HEK293 (cell line): ENCODE results near the gene KIFAP3.
"Not testable (repeated sequence)": the region's sequence is repeated elsewhere in the genome, so short reads cannot be mapped to it uniquely, and the experiment has no call there.

Experiments used
- CTCF ChIA-PET: fragments of 350-600 bp; formaldehyde crosslinking; extraction: SDS; loops from one replicate; lab custom pipeline; 2021; ENCODE audit warnings: antibody characterized with exemption; lab: Yijun Ruan, JAX
- POLR2A ChIA-PET: fragments of 300-600 bp; formaldehyde crosslinking; extraction: SDS; loops from one replicate; lab custom pipeline; 2020; ENCODE audit warnings: antibody characterized with exemption, inconsistent platforms; lab: Yijun Ruan, JAX
- H3K27ac ChIP-seq: fragments of 200-500 bp; sonication (Bioruptor generic); 2 replicates; pipeline ENCODE4 v1.5.1; 2014; ENCODE audit warnings: low read depth, low read length, control low read depth, inconsistent platforms; ENCODE audit errors: extremely low read depth
- H3K36me3 ChIP-seq, 2 experiments: fragments of 200-500 bp in 1 of 2; sonication (Bioruptor generic) in 1 of 2; 1 replicate in 1 of 2; 2 replicates in 1 of 2; pipeline ENCODE4 v1.5.1; 2014 to 2017; ENCODE audit warnings: inconsistent platforms in 2 of 2, low read length in 2 of 2; ENCODE audit not compliant: control insufficient read depth in 2 of 2, insufficient read depth in 1 of 2
- H3K4me1 ChIP-seq: fragments of 200-500 bp; sonication (Bioruptor generic); 2 replicates; pipeline ENCODE4 v1.5.1; 2014; ENCODE audit warnings: mild to moderate bottlenecking, low read length, inconsistent platforms; ENCODE audit not compliant: control insufficient read depth, insufficient read depth
- H3K4me3 ChIP-seq: 2 replicates; pipeline ENCODE4 v1.5.1; 2011; ENCODE audit warnings: low read depth, mild to moderate bottlenecking, control low read depth, low read length, moderate library complexity
- H3K9me3 ChIP-seq: fragments of 200-500 bp; sonication (Bioruptor generic); 2 replicates; pipeline ENCODE4 v1.5.1; 2014; ENCODE audit warnings: low read depth, low read length, inconsistent platforms; ENCODE audit not compliant: control insufficient read depth, insufficient read depth
- GLIS1 ChIP-seq: fragments of 450-650 bp; formaldehyde crosslinking; IDR thresholded peaks from 2 replicates; pipeline ENCODE4 v1.5.1; 2016; ENCODE audit warnings: missing biosample characterization, missing genetic modification characterization
- GLIS2 ChIP-seq: fragments of 450-650 bp; formaldehyde crosslinking; IDR thresholded peaks from 2 replicates; pipeline ENCODE4 v1.5.1; 2016; ENCODE audit warnings: missing biosample characterization, missing genetic modification characterization
- KLF1 ChIP-seq: fragments of 450-650 bp; formaldehyde crosslinking; IDR thresholded peaks from 2 replicates; pipeline ENCODE4 v1.5.1; 2016; ENCODE audit warnings: missing biosample characterization, missing genetic modification characterization
- WT1 ChIP-seq: fragments of 450-650 bp; formaldehyde crosslinking; IDR thresholded peaks from 2 replicates; pipeline ENCODE4 v1.5.1; 2016; ENCODE audit warnings: missing biosample characterization, missing genetic modification characterization
- ZIC2 ChIP-seq: fragments of 450-650 bp; formaldehyde crosslinking; IDR thresholded peaks from 2 replicates; pipeline ENCODE4 v1.5.1; 2016; ENCODE audit warnings: missing biosample characterization, missing genetic modification characterization
- ZNF146 ChIP-seq: fragments of 450-650 bp; formaldehyde crosslinking; IDR thresholded peaks from 2 replicates; pipeline ENCODE4 v1.5.1; 2016; ENCODE audit warnings: missing biosample characterization, missing genetic modification characterization
- ZNF18 ChIP-seq: fragments of 450-650 bp; formaldehyde crosslinking; IDR thresholded peaks from 2 replicates; pipeline ENCODE4 v1.5.1; 2016; ENCODE audit warnings: missing biosample characterization, missing genetic modification characterization
- ZNF37A ChIP-seq: fragments of 450-650 bp; IDR thresholded peaks from 2 replicates; pipeline ENCODE4 v1.5.1; 2018; ENCODE audit warnings: missing biosample characterization, missing genetic modification characterization
- ZNF529 ChIP-seq: fragments of 450-650 bp; formaldehyde crosslinking; IDR thresholded peaks from 2 replicates; pipeline ENCODE4 v1.5.1; 2017; ENCODE audit warnings: missing genetic modification characterization, missing biosample characterization; ENCODE audit not compliant: insufficient replicate concordance
- ZNF596 ChIP-seq: fragments of 450-650 bp; IDR thresholded peaks from 2 replicates; pipeline ENCODE4 v1.5.0; 2018; ENCODE audit warnings: missing biosample characterization, mild to moderate bottlenecking, missing genetic modification characterization, moderate library complexity
- ZNF600 ChIP-seq: fragments of 450-650 bp; formaldehyde crosslinking; IDR thresholded peaks from 2 replicates; pipeline ENCODE4 v1.5.1; 2016; ENCODE audit warnings: missing biosample characterization, missing genetic modification characterization
- ZNF792 ChIP-seq: fragments of 450-650 bp; formaldehyde crosslinking; IDR thresholded peaks from 2 replicates; pipeline ENCODE4 v1.5.1; 2016; ENCODE audit warnings: missing biosample characterization, missing genetic modification characterization
- ZNF837 ChIP-seq: fragments of 450-650 bp; formaldehyde crosslinking; IDR thresholded peaks from 2 replicates; pipeline ENCODE4 v1.5.1; 2016; ENCODE audit warnings: missing biosample characterization, missing genetic modification characterization
- ZSCAN5A ChIP-seq: fragments of 450-650 bp; formaldehyde crosslinking; IDR thresholded peaks from 2 replicates; pipeline ENCODE4 v1.5.1; 2016; ENCODE audit warnings: missing biosample characterization, missing genetic modification characterization
- TF ChIP-seq, protein P1 (sequence below): fragments of 450-650 bp; formaldehyde crosslinking; IDR thresholded peaks from 2 replicates; pipeline ENCODE4 v1.5.1; 2017; ENCODE audit warnings: missing biosample characterization, missing genetic modification characterization
- TF ChIP-seq, protein P2 (sequence below): fragments of 450-650 bp; formaldehyde crosslinking; IDR thresholded peaks from 2 replicates; pipeline ENCODE4 v1.5.1; 2016; ENCODE audit warnings: missing biosample characterization, missing genetic modification characterization

Gene KIFAP3

GRCh38 chr1:170009551-170009950 is 64.9 kb downstream of the KIFAP3 start (continued):
- TF ChIP-seq, protein P1, sequence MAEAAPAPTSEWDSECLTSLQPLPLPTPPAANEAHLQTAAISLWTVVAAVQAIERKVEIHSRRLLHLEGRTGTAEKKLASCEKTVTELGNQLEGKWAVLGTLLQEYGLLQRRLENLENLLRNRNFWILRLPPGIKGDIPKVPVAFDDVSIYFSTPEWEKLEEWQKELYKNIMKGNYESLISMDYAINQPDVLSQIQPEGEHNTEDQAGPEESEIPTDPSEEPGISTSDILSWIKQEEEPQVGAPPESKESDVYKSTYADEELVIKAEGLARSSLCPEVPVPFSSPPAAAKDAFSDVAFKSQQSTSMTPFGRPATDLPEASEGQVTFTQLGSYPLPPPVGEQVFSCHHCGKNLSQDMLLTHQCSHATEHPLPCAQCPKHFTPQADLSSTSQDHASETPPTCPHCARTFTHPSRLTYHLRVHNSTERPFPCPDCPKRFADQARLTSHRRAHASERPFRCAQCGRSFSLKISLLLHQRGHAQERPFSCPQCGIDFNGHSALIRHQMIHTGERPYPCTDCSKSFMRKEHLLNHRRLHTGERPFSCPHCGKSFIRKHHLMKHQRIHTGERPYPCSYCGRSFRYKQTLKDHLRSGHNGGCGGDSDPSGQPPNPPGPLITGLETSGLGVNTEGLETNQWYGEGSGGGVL (tag by site-specific recombination), result no peak
- TF ChIP-seq ZNF837 (tag by site-specific recombination), result no peak
- TF ChIP-seq ZSCAN5A, result no peak
- no peak for TF ChIP-seq ZNF37A (tag by site-specific recombination)
- no peak for TF ChIP-seq KLF1 (tag by site-specific recombination)
- no peak for TF ChIP-seq ZNF596
- no peak for TF ChIP-seq ZNF18 (tag by site-specific recombination)
- no peak for TF ChIP-seq ZNF792 (tag by site-specific recombination)
- TF ChIP-seq ZNF529 (tag by site-specific recombination), result no peak
- TF ChIP-seq ZNF600 (tag by site-specific recombination), result no peak

GRCh38 chr1:170008745-170009144 is 65.8 kb downstream of the KIFAP3 start:
- CTCF ChIA-PET, H3K9me3 ChIP-seq, POLR2A ChIA-PET: not testable (repeated sequence)

GRCh38 chr1:170003270-170003835 is 71.1 kb downstream of the KIFAP3 start:
- CTCF ChIA-PET, result interaction anchor here (0.6 kb wide), 1 partner anchor 830 kb away, joined by 3 read pairs; no protein-coding TSS in a partner anchor

More at GRCh38 chr1:170008745-170009144, 65.8 kb downstream of the KIFAP3 start:
- not testable (repeated sequence) for H3K4me3 ChIP-seq, H3K36me3 ChIP-seq, H3K27ac ChIP-seq, H3K4me1 ChIP-seq
- TF ChIP-seq ZNF146 (tag by site-specific recombination), result peak; percentile 85
- TF ChIP-seq, protein P2, sequence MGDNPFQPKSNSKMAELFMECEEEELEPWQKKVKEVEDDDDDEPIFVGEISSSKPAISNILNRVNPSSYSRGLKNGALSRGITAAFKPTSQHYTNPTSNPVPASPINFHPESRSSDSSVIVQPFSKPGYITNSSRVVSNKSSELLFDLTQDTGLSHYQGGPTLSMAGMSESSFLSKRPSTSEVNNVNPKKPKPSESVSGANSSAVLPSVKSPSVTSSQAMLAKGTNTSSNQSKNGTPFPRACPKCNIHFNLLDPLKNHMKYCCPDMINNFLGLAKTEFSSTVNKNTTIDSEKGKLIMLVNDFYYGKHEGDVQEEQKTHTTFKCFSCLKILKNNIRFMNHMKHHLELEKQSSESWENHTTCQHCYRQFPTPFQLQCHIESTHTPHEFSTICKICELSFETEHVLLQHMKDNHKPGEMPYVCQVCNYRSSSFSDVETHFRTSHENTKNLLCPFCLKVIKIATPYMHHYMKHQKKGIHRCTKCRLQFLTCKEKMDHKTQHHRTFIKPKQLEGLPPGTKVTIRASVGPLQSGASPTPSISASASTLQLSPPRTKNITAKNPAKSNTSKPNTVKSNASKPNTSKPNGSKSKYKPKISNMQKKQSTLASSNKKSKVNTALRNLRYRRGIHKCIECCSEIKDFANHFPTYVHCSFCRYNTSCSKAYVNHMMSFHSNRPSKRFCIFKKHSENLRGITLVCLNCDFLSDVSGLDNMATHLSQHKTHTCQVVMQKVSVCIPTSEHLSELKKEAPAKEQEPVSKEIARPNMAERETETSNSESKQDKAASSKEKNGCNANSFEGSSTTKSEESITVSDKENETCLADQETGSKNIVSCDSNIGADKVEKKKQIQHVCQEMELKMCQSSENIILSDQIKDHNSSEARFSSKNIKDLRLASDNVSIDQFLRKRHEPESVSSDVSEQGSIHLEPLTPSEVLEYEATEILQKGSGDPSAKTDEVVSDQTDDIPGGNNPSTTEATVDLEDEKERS, result 0 out of 2 replicates have a peak, but pooled peaks have one; percentile 32

More at GRCh38 chr1:170003270-170003835, 71.1 kb downstream of the KIFAP3 start:
- H3K4me1 ChIP-seq, result peaks cover 10% of the 10 kb centered on the region
- H3K27ac ChIP-seq, H3K36me3 ChIP-seq, H3K4me3 ChIP-seq, POLR2A ChIA-PET, H3K9me3 ChIP-seq: not testable (repeated sequence)
- 0 out of 2 replicates have a peak, but pooled peaks have one; percentile 40 for TF ChIP-seq GLIS2
- TF ChIP-seq WT1 (tag by site-specific recombination), result peak; percentile 32; the same call in 1 of the 2 replicates
- TF ChIP-seq GLIS1 (tag by site-specific recombination), result peak; percentile 54
- TF ChIP-seq ZIC2 (tag by site-specific recombination), result peak; percentile 13; the same call in 1 of the 2 replicates
